WTC11 (cell line): ENCODE data around the gene SLC25A19.

Experiments used
- TF ChIP-seq, protein P1 (sequence below): sonication (generic); formaldehyde crosslinking; IDR thresholded peaks from 2 replicates; pipeline ENCODE4 v1.8.1; 2023; ENCODE audit warnings: mild to moderate bottlenecking, missing genetic modification reagents
- TF ChIP-seq, protein P2 (sequence below): fragments of 200-600 bp; IDR thresholded peaks from 2 replicates; pipeline ENCODE4 v1.8.0; 2022; ENCODE audit warnings: antibody characterized with exemption
- TF ChIP-seq, protein P3 (sequence below): sonication (generic); formaldehyde crosslinking; IDR thresholded peaks from 2 replicates; pipeline ENCODE4 v1.8.1; 2023; ENCODE audit warnings: mild to moderate bottlenecking, missing genetic modification reagents, moderate library complexity
- TF ChIP-seq, protein P4 (sequence below): sonication (generic); formaldehyde crosslinking; IDR thresholded peaks from 2 replicates; pipeline ENCODE4 v1.8.1; 2022; ENCODE audit warnings: mild to moderate bottlenecking, moderate library complexity, missing genetic modification reagents
- TF ChIP-seq, protein P5 (sequence below): sonication (generic); formaldehyde crosslinking; IDR thresholded peaks from 2 replicates; pipeline ENCODE4 v1.8.0; 2022; ENCODE audit warnings: missing genetic modification reagents
- TF ChIP-seq, protein P6 (sequence below): sonication (generic); formaldehyde crosslinking; IDR thresholded peaks from 2 replicates; pipeline ENCODE4 v1.8.1; 2023; ENCODE audit warnings: mild to moderate bottlenecking, missing genetic modification reagents, borderline replicate concordance

DNA sequence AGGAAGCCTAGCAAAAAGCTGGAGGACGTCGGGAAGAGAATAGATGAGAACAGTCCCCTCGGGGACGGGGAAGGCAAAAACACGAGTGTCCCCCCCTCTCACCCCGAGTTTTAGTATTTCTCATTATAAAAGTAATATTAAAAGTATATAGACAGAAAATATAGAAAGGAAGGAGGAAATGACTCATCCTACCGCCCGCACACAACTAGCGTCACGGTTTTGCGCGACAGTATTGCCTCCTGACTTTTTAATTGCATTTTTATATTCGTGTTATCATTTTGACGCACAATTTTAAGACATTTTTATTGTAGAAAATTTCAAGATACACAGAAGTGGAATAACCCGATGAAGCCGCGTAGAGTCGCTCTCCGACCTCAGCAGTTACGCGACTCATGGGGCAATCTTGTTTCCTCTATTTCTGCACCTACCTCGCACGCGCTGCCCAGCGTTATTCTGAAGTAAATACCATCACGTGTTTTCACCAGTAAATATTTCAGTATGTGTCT lies 652 bp upstream of the SLC25A19 start:
- TF ChIP-seq, protein P1, sequence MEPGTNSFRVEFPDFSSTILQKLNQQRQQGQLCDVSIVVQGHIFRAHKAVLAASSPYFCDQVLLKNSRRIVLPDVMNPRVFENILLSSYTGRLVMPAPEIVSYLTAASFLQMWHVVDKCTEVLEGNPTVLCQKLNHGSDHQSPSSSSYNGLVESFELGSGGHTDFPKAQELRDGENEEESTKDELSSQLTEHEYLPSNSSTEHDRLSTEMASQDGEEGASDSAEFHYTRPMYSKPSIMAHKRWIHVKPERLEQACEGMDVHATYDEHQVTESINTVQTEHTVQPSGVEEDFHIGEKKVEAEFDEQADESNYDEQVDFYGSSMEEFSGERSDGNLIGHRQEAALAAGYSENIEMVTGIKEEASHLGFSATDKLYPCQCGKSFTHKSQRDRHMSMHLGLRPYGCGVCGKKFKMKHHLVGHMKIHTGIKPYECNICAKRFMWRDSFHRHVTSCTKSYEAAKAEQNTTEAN (CRISPR knock-in tag), result no peak
- TF ChIP-seq, protein P2, sequence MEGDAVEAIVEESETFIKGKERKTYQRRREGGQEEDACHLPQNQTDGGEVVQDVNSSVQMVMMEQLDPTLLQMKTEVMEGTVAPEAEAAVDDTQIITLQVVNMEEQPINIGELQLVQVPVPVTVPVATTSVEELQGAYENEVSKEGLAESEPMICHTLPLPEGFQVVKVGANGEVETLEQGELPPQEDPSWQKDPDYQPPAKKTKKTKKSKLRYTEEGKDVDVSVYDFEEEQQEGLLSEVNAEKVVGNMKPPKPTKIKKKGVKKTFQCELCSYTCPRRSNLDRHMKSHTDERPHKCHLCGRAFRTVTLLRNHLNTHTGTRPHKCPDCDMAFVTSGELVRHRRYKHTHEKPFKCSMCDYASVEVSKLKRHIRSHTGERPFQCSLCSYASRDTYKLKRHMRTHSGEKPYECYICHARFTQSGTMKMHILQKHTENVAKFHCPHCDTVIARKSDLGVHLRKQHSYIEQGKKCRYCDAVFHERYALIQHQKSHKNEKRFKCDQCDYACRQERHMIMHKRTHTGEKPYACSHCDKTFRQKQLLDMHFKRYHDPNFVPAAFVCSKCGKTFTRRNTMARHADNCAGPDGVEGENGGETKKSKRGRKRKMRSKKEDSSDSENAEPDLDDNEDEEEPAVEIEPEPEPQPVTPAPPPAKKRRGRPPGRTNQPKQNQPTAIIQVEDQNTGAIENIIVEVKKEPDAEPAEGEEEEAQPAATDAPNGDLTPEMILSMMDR, result no peak
- TF ChIP-seq, protein P3, sequence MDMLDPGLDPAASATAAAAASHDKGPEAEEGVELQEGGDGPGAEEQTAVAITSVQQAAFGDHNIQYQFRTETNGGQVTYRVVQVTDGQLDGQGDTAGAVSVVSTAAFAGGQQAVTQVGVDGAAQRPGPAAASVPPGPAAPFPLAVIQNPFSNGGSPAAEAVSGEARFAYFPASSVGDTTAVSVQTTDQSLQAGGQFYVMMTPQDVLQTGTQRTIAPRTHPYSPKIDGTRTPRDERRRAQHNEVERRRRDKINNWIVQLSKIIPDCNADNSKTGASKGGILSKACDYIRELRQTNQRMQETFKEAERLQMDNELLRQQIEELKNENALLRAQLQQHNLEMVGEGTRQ (CRISPR knock-in tag), result no peak
- TF ChIP-seq, protein P4, sequence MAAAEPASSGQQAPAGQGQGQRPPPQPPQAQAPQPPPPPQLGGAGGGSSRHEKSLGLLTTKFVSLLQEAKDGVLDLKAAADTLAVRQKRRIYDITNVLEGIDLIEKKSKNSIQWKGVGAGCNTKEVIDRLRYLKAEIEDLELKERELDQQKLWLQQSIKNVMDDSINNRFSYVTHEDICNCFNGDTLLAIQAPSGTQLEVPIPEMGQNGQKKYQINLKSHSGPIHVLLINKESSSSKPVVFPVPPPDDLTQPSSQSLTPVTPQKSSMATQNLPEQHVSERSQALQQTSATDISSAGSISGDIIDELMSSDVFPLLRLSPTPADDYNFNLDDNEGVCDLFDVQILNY (CRISPR knock-in tag), result no peak
- TF ChIP-seq, protein P5, sequence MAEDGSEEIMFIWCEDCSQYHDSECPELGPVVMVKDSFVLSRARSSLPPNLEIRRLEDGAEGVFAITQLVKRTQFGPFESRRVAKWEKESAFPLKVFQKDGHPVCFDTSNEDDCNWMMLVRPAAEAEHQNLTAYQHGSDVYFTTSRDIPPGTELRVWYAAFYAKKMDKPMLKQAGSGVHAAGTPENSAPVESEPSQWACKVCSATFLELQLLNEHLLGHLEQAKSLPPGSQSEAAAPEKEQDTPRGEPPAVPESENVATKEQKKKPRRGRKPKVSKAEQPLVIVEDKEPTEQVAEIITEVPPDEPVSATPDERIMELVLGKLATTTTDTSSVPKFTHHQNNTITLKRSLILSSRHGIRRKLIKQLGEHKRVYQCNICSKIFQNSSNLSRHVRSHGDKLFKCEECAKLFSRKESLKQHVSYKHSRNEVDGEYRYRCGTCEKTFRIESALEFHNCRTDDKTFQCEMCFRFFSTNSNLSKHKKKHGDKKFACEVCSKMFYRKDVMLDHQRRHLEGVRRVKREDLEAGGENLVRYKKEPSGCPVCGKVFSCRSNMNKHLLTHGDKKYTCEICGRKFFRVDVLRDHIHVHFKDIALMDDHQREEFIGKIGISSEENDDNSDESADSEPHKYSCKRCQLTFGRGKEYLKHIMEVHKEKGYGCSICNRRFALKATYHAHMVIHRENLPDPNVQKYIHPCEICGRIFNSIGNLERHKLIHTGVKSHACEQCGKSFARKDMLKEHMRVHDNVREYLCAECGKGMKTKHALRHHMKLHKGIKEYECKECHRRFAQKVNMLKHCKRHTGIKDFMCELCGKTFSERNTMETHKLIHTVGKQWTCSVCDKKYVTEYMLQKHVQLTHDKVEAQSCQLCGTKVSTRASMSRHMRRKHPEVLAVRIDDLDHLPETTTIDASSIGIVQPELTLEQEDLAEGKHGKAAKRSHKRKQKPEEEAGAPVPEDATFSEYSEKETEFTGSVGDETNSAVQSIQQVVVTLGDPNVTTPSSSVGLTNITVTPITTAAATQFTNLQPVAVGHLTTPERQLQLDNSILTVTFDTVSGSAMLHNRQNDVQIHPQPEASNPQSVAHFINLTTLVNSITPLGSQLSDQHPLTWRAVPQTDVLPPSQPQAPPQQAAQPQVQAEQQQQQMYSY, result no peak
- TF ChIP-seq, protein P6, sequence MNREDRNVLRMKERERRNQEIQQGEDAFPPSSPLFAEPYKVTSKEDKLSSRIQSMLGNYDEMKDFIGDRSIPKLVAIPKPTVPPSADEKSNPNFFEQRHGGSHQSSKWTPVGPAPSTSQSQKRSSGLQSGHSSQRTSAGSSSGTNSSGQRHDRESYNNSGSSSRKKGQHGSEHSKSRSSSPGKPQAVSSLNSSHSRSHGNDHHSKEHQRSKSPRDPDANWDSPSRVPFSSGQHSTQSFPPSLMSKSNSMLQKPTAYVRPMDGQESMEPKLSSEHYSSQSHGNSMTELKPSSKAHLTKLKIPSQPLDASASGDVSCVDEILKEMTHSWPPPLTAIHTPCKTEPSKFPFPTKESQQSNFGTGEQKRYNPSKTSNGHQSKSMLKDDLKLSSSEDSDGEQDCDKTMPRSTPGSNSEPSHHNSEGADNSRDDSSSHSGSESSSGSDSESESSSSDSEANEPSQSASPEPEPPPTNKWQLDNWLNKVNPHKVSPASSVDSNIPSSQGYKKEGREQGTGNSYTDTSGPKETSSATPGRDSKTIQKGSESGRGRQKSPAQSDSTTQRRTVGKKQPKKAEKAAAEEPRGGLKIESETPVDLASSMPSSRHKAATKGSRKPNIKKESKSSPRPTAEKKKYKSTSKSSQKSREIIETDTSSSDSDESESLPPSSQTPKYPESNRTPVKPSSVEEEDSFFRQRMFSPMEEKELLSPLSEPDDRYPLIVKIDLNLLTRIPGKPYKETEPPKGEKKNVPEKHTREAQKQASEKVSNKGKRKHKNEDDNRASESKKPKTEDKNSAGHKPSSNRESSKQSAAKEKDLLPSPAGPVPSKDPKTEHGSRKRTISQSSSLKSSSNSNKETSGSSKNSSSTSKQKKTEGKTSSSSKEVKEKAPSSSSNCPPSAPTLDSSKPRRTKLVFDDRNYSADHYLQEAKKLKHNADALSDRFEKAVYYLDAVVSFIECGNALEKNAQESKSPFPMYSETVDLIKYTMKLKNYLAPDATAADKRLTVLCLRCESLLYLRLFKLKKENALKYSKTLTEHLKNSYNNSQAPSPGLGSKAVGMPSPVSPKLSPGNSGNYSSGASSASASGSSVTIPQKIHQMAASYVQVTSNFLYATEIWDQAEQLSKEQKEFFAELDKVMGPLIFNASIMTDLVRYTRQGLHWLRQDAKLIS (CRISPR knock-in tag), result no peak
